HG03469 (cell line): ENCODE measurements around the gene NACAD.

Source experiments
- ATAC-seq: cut with Tn5 transposase; IDR thresholded peaks from one replicate; pipeline ENCODE4 v1.9.1; 2021; ENCODE audit warnings: mild to moderate bottlenecking, moderate library complexity, moderate number of reproducible peaks; ENCODE audit not compliant: unreplicated experiment

The NACAD gene

DNA sequence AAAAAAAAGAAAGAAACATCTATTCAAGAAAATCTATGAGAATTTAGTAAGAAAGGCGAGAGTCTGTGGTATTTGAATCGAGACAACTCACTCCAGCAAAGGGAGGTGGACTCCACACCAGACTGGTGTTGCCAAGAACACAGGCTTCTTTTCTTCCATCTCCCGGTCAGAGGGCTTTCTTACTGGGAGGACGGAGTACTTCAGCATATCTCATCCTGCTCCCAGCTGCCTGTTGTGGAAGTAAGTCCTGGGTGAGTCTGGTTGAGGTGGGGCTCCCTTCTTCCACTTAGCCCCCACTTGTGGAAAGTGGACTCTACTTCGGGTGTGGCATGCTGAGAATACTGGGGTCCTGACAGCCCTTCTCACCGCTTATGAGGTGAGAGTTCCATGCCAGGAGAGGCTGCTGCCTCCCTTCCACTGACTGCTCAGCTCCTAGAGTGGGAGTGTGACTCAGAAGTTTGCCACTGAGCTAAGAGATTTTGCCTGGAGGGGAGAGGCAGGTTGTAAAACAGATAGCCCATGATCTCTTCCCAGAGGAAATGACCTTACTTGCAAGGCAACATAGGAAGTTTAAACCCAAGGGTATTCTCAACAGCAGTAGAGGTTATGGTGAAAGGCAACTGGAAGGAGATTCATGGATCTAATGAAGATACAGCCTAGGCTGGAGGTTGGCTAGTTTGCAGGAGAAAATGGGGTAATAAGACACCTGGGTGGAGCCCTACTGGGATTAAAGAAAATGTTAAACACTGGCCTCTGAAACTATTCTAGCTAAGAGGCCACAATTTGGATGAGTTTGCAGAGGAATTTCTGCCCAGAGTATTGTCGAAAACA, 3.5 kb upstream of the NACAD start:
- no peak for ATAC-seq

DNA sequence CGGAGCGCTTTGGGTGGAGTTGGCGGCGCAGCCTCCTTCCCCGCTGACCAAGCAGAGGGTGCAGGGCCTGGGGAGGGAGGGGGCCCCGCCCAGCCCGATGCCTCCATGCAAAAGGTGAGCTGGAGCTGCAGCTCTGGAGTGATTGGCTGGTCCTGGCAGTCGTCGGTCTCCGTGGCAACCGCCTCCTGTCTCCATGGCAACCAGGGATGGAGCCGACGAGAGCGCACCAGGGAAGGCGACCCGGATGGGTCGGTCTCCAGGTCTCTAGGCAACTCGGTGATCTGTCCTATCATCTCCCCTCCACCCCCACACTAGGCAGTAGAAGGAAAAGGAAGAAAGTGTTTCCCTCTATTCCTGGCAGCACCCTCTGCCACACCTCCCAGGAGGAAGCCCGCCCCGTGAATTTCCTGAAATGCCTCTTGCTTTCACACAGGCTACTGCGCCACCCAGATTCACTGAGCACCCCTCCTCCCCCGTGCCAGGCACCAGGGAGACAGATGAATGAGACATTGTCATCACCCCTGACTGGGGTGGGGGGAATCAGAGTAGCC, 647 bp upstream of the NACAD start:
- no peak for ATAC-seq

DNA sequence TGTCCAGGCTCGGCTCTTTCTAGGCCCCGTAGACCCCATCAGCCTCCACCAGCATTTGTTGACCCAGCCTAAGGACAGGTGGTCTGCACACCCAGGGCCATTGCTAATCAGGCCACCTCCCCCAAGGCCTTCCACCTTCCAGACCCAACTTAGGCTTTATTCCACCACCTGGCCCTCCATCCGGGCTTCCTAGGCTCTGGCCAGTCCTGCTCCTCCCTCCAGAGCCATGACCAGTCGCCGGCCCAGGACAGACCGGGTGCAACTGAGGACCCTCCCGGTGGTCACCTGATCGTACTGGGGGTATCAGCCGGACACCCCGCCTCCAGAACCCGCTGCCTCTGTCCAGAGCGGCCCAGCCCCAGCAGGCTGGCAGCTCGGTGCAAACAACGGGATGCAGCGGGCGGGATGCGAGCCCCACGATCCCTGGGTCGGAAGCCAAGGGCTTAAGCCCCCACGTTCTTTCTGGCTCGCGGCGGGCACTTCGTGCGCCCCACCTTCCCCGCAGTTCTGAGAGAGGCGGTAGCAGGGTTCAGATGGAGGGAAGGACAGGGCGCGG, 545 bp downstream of the NACAD start:
- ATAC-seq: no peak

DNA sequence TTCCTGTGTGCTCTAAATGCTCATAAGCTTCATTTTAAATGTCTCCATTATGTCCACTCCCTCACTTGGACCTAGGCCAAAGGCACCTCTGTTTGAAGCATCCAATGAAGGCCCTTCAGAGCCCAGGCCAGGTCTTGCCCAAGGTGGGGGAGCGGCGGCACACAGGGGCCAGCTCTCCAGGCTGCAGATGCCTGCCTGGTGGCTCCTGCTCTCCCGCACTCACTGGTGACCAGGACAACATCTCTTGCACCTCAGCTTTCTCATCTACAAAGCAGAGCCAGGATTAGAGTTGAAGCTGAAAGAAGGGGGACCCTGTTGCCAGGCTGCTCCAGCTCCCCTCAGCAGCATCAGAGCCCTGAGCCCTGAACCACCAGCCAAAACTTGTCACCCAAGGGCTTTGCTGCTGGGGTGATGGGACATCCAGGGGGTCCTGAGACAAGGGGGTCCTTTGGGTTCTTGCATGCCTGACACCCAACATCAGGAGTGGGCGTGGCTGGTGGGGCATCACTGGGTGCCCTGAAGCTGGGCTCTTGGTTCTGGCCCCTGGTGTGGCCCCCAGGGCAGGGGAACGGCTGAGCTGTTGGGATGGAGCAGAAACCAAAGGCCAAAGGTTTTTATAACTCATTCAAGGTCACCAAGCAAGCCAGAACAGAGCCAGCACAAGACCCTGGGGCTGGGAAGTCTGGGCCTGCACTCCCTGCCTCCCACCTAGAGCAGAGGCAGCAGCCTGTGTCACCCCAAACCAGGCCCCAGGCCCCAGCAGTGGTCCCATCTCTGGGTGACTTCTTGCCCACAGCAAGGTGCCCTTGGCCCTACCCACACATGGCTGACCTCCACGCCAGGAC, 1.2 kb downstream of the NACAD start:
- no peak for ATAC-seq

GRCh38 chr7:45086331-45087065, 2.3 kb downstream of the NACAD start:
- no peak for ATAC-seq

- ATAC-seq: no peak
These were observed 3.1 kb downstream of the NACAD start for GRCh38 chr7:45085619-45086200.

DNA sequence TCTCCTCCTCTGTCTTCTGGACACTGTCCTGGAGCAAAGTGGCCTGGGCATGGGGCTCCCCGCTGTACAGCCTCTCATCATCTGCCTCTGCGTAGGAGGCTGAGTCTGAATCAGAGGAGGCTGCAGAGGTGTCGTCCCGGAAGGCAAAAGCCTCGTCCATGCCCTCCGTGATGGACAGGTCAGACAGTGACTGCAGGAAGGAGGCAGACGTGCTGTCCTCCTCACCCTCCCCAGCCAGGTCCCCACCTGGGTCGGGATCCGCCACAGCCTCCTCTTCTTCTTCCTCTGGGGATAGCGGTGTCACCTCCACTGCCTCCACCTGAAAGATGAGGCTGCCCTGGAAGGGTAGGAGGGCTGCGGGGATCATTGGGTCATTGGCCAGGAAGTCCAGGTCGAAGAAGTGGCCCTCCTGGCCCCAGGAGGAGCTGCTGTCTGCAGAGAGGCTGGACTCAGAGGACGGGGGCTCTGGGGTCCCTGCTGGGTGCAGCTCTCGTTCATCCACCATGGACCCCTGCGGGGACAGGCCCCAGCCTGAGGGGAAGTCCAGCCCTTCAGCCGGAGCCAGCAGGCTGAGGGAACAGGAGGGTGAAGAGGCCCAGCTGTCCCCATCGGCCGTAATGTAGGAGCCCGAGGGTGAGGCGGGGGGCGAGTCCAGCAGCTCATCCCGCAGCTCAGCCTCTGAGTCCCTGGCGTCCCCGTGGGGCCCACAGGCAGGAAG, 3.7 kb downstream of the NACAD start:
- ATAC-seq: no peak

- no peak for ATAC-seq
These were observed 4.4 kb downstream of the NACAD start for GRCh38 chr7:45084336-45084735.

DNA sequence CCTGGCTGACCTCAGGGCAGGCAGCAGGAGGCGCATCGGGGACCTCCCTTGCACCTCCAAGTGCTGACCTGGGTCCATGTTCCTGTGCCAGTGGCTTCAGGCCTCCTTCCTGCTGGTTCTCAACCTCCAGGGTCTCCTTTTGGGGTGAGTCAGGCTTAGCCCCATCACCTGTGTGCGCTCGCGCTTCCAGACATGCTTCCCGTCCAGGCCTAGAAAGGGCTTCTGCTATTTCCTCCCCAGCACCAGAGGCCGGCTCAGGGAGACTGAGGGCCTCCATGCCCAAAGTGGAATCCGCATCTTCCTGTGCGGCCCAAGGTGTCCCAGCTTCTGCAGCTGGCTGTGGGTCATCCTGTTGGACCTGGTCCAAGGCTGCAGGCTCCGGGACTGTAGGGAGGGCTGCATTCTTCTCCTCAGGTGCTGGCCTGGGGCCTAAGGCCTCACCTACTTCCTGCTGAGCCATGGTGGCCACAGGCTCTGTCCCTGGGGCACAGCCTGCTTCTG, 5.9 kb downstream of the NACAD start:
- ATAC-seq: no peak

DNA sequence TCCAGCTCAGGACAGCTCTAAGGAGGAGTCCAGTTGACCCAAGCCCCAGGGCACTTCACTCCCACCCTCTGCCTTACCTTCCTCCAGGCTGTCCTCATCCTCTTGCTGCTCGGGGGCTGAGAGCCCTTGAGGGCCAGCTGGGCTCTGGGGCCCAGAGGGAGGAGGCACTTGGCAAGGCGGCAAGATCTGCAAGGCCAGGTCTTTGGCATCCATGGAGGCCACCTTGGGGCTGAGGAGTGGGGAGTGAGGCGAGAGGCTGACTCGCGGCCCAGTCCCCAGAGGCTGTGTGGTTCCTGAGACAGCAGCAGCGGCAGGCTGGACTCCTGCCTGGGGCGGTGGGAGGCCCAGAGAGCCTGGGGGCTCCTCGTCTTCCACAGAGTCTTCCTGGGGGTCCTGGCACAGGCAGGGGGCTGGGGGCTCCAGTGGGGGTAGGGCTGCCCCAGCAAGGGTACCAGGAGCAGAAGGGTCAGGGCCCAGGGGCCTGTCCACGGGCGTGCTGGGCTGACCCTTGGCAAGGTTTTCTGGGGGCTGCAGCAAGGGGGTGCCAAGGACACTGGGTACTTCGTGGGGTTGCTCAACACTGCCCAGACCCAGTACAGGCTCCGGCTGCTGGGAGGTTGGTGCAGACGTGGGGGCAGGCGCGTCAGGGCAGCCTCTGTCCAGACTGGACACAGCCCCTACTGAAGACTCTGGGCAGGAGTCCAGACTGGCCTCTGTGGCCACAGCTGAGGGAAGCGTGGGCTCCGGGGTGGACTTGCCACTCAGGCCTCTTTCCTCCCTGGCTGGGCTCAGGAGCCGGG, 6.5 kb downstream of the NACAD start:
- no peak for ATAC-seq

- no peak for ATAC-seq
These were observed 7.1 kb downstream of the NACAD start for GRCh38 chr7:45081670-45081974.

DNA sequence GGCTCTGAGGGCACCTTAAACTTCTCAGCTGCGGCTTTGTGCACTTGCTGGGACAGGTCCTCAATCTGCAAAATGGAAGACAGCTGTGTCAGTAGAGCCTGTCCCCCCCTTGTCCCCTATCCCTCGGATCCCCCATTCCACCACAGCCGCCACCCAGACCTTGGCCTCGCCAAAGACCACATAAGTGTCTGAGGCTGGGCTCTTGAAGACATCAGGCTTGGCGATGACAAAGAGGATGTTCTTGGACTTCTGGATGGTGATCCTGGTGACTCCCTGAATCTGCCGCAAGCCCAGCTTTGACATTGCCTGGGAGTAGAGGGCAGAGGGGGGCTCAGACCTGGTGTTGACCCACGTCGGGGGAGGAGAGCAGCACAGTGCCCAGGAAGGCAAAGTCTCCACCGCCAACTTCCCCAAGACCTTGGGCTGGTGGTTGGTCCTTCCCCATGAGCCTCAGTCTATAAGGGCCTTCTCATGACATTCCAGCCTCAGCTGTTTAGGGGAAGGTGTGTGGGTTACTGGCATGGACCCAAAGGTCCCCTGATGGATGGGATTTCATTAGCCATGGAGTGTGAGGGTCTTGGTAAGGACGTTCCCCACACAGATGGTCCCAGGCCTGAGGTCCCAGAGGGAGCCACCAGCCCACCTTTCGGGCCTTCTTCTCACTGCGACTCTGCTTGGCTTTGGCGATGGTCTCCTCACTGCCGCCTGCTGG, 7.7 kb downstream of the NACAD start:
- no peak for ATAC-seq

GRCh38 chr7:45080265-45080957, 8.4 kb downstream of the NACAD start:
- no peak for ATAC-seq

- no peak for ATAC-seq
These were observed 10.6 kb downstream of the NACAD start for GRCh38 chr7:45078125-45078681.

DNA sequence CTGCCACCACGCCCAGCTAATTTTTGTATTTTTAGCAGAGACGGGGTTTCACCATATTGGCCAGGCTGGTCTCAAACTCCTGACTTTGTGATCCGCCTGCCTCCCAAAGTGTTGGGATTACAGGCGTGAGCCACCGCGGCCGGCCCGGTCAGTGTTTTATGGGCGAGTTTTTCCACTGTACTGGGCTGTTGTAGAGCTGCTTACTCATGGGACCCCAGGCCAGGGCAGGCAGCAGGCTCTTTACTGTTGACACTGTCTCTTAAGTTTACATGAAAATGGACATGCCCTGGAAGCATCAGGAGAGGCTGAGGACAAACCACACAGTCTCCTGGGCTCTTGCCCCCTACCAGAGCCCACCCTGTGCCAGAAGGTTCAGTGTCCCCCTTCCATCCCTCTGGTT, 11.2 kb downstream of the NACAD start:
- ATAC-seq: no peak

GRCh38 chr7:45076946-45077345, 11.8 kb downstream of the NACAD start:
- no peak for ATAC-seq
